Adipocyte (in vitro differentiated cells): ENCODE results near the gene GNAT1.
"Not testable (repeated sequence)": the region's sequence is repeated elsewhere in the genome, so short reads cannot be mapped to it uniquely, and the experiment has no call there.

Experiments
- DNase-seq: peaks from one replicate; pipeline ENCODE4 v3.0.0-alpha.2; 2015; ENCODE audit warnings: low read depth
- H3K27me3 ChIP-seq: replicated peaks from 2 replicates; pipeline ENCODE4 v1.7.0; 2013; ENCODE audit warnings: mild to moderate bottlenecking, low read length, moderate library complexity; ENCODE audit not compliant: control insufficient read depth, insufficient read depth
- H3K36me3 ChIP-seq: 2 replicates; pipeline ENCODE4 v1.7.0; 2013; ENCODE audit warnings: low read length, mild to moderate bottlenecking, moderate library complexity; ENCODE audit not compliant: control insufficient read depth, insufficient read depth, severe bottlenecking
- H3K4me1 ChIP-seq: 2 replicates; pipeline ENCODE4 v1.7.0; 2013; ENCODE audit warnings: mild to moderate bottlenecking, low read length, moderate library complexity; ENCODE audit not compliant: control insufficient read depth, insufficient read depth
- H3K4me3 ChIP-seq: 2 replicates; pipeline ENCODE4 v1.7.0; 2013; ENCODE audit warnings: mild to moderate bottlenecking, low read length, moderate library complexity
- H3K9ac ChIP-seq: 2 replicates; pipeline ENCODE4 v1.7.0; 2013; ENCODE audit warnings: mild to moderate bottlenecking, low read length, moderate library complexity
- H3K9me3 ChIP-seq: 2 replicates; pipeline ENCODE4 v1.7.0; 2013; ENCODE audit warnings: mild to moderate bottlenecking, low read length, moderate library complexity; ENCODE audit not compliant: control insufficient read depth

The GNAT1 gene

GRCh38 chr3:50207359-50208042, 16.1 kb downstream of the GNAT1 start:
- no peak overlapping the region for H3K4me3 ChIP-seq
- no peak for DNase-seq
- H3K4me1 ChIP-seq: peaks cover 9% of the 10 kb centered on the region
- H3K9me3 ChIP-seq: no peaks in the 10 kb centered on the region
- H3K27me3 ChIP-seq: peaks cover 34% of the 10 kb centered on the region
- H3K9ac ChIP-seq: no peak overlapping the region
- no peaks in the 10 kb centered on the region for H3K36me3 ChIP-seq

- Histone ChIP-seq H3K27me3 (peaks cover 23% of the 10 kb centered on the region), H3K4me3 (no peak overlapping the region), H3K4me1 (peaks cover 10% of the 10 kb centered on the region), H3K9me3 (no peaks in the 10 kb centered on the region), H3K36me3 (no peaks in the 10 kb centered on the region), H3K9ac (no peak overlapping the region)
- no peak for DNase-seq
Observed at GRCh38 chr3:50208677-50209344, 17.4 kb downstream of the GNAT1 start.

GRCh38 chr3:50210176-50210509, 18.7 kb downstream of the GNAT1 start:
- no peak for DNase-seq
- peaks cover 10% of the 10 kb centered on the region for H3K4me1 ChIP-seq
- H3K4me3 ChIP-seq: no peak overlapping the region
- H3K27me3 ChIP-seq: peaks cover 16% of the 10 kb centered on the region
- no peaks in the 10 kb centered on the region for H3K36me3 ChIP-seq
- H3K9me3 ChIP-seq: no peaks in the 10 kb centered on the region
- no peak overlapping the region for H3K9ac ChIP-seq

GRCh38 chr3:50210510-50211367, 19.3 kb downstream of the GNAT1 start:
- Histone ChIP-seq H3K4me3 (no peak overlapping the region), H3K4me1 (peaks cover 10% of the 10 kb centered on the region), H3K9me3 (no peaks in the 10 kb centered on the region), H3K9ac (no peak overlapping the region), H3K27me3 (peaks cover 12% of the 10 kb centered on the region), H3K36me3 (no peaks in the 10 kb centered on the region)
- DNase-seq: no peak

GRCh38 chr3:50211368-50211717, 19.9 kb downstream of the GNAT1 start:
- H3K4me3 ChIP-seq: not testable (repeated sequence)

GRCh38 chr3:50211930-50212329, 20.5 kb downstream of the GNAT1 start:
- no peak overlapping the region for H3K4me3 ChIP-seq
- no peaks in the 10 kb centered on the region for H3K9me3 ChIP-seq
- peak overlapping the region; percentile 25 for H3K9ac ChIP-seq
- H3K4me1 ChIP-seq: peaks cover 10% of the 10 kb centered on the region
- H3K36me3 ChIP-seq: no peaks in the 10 kb centered on the region
- H3K27me3 ChIP-seq: peaks cover 8% of the 10 kb centered on the region
- peak; percentile 67 for DNase-seq

More at GRCh38 chr3:50211368-50211717, 19.9 kb downstream of the GNAT1 start:
- H3K9ac ChIP-seq, H3K36me3 ChIP-seq, DNase-seq, H3K9me3 ChIP-seq, H3K4me1 ChIP-seq: not testable (repeated sequence)
- H3K27me3 ChIP-seq: peaks cover 12% of the 10 kb centered on the region

GRCh38 chr3:50212502-50212901, 21.1 kb downstream of the GNAT1 start:
- Histone ChIP-seq H3K4me1 (peaks cover 10% of the 10 kb centered on the region), H3K9me3 (no peaks in the 10 kb centered on the region), H3K4me3 (no peak overlapping the region), H3K9ac (no peak overlapping the region), H3K36me3 (no peaks in the 10 kb centered on the region), H3K27me3 (peaks cover 11% of the 10 kb centered on the region)
- DNase-seq: no peak

- no peak for DNase-seq
- no peaks in the 10 kb centered on the region for H3K9me3 ChIP-seq
- H3K4me1 ChIP-seq: peaks cover 10% of the 10 kb centered on the region
- H3K36me3 ChIP-seq: no peaks in the 10 kb centered on the region
- no peak overlapping the region for H3K4me3 ChIP-seq
- peaks cover 11% of the 10 kb centered on the region for H3K27me3 ChIP-seq
- H3K9ac ChIP-seq: no peak overlapping the region
Observed at GRCh38 chr3:50212971-50213370, 21.6 kb downstream of the GNAT1 start.

GRCh38 chr3:50213373-50213772, 22.0 kb downstream of the GNAT1 start:
- H3K36me3 ChIP-seq: no peaks in the 10 kb centered on the region
- H3K27me3 ChIP-seq: peaks cover 11% of the 10 kb centered on the region
- peaks cover 10% of the 10 kb centered on the region for H3K4me1 ChIP-seq
- no peak overlapping the region for H3K4me3 ChIP-seq
- no peak for DNase-seq
- no peaks in the 10 kb centered on the region for H3K9me3 ChIP-seq
- no peak overlapping the region for H3K9ac ChIP-seq

- Histone ChIP-seq H3K4me1 (peaks cover 10% of the 10 kb centered on the region), H3K27me3 (peaks cover 11% of the 10 kb centered on the region), H3K9me3 (no peaks in the 10 kb centered on the region), H3K4me3 (no peak overlapping the region), H3K36me3 (no peaks in the 10 kb centered on the region), H3K9ac (no peak overlapping the region)
- DNase-seq: no peak
Observed at GRCh38 chr3:50214824-50215223, 23.4 kb downstream of the GNAT1 start.

GRCh38 chr3:50215529-50215928, 24.1 kb downstream of the GNAT1 start:
- Histone ChIP-seq H3K4me1 (peaks cover 10% of the 10 kb centered on the region), H3K4me3 (no peak overlapping the region), H3K27me3 (peaks cover 11% of the 10 kb centered on the region), H3K36me3 (no peaks in the 10 kb centered on the region), H3K9me3 (no peaks in the 10 kb centered on the region), H3K9ac (no peak overlapping the region)
- DNase-seq: no peak
